HepG2 (cell line): ENCODE results near the gene SLAMF9. TPM values are rescaled to one million over a fixed set of nuclear protein-coding genes. Genes with fewer than 3 reads are reported as not detected.

Source experiments
- ATAC-seq: fragments of 200-7000 bp; cut with Tn5 transposase; 3 replicates; pipeline ENCODE4 v1.9.1; 2020; ENCODE audit warnings: mild to moderate bottlenecking, moderate library complexity
- BruUV-seq: library from RNA; stranded (reverse); fragments of 400-500 nt; replicated peaks from 2 replicates; lab custom pipeline; 2021; lab: Mats Ljungman, UMichigan
- CTCF ChIA-PET: fragments of 300-600 bp; formaldehyde crosslinking; extraction: SDS; loops from one replicate; lab custom pipeline; 2021; ENCODE audit warnings: low total read pairs, inconsistent platforms, low intra/inter-chr PET ratio; lab: Yijun Ruan, JAX
- POLR2A ChIA-PET: fragments of 350-600 bp; sonication (Branson Sonifier 250); formaldehyde crosslinking; loops from one replicate; lab custom pipeline; 2020; ENCODE audit warnings: antibody characterized with exemption, inconsistent platforms; lab: Yijun Ruan, JAX
- DNase-seq: peaks from one replicate; pipeline ENCODE4 v3.0.0-alpha.2; 2015; ENCODE audit warnings: low spot score
- FAIRE-seq: peaks from 3 replicates; lab custom pipeline; 2011; peaks lifted over from hg19 to GRCh38; lab: Jason Lieb, UNC
- H2AFZ ChIP-seq: one replicate; pipeline ENCODE4 v1.6.1; 2011; ENCODE audit warnings: low read length, inconsistent platforms
- H3K27ac ChIP-seq: fragments of 300-600 bp; 3 replicates; pipeline ENCODE4 v1.8.0; 2011; ENCODE audit warnings: mixed run types, mild to moderate bottlenecking, mixed read lengths, low read length, inconsistent platforms; ENCODE audit not compliant: insufficient read depth; ENCODE audit errors: extremely low read length
- H3K27me3 ChIP-seq, 2 experiments: fragments of 200-600 bp in 1 of 2; 2 replicates in 1 of 2; 3 replicates in 1 of 2; pipeline versions ENCODE4 v1.6.0 to v1.8.0; 2011; ENCODE audit warnings: low read length in 2 of 2, mild to moderate bottlenecking in 2 of 2, moderate library complexity in 2 of 2, inconsistent platforms in 1 of 2; ENCODE audit not compliant: insufficient read depth in 2 of 2, control insufficient read depth in 1 of 2
- H3K36me3 ChIP-seq, 2 experiments: fragments of 200-600 bp in 1 of 2; replicated peaks in 1 of 2; 2 replicates in 1 of 2; 3 replicates in 1 of 2; pipeline versions ENCODE4 v1.5.1 to v1.8.0; 2011; ENCODE audit warnings: low read length in 2 of 2, inconsistent platforms in 1 of 2; ENCODE audit not compliant: insufficient read depth in 2 of 2, control insufficient read depth in 1 of 2
- H3K4me1 ChIP-seq: 2 replicates; pipeline ENCODE4 v1.5.1; 2012; ENCODE audit warnings: low read length, inconsistent platforms; ENCODE audit not compliant: insufficient read depth
- H3K4me2 ChIP-seq: 2 replicates; pipeline ENCODE4 v1.6.0; 2011; ENCODE audit warnings: low read depth, low read length, inconsistent platforms
- H3K4me3 ChIP-seq, 3 experiments: fragments of 200-600 bp in 1 of 3; sonication (generic), shearing (Covaris generic) in 1 of 3; replicated peaks in 1 of 3; 2 replicates each; pipeline ENCODE4 v1.5.1; 2011 to 2016; ENCODE audit warnings: low read length in 3 of 3, inconsistent platforms in 2 of 3, low read depth in 2 of 3, mild to moderate bottlenecking in 2 of 3, control low read depth in 1 of 3, mixed read lengths in 1 of 3; ENCODE audit not compliant: insufficient read depth in 1 of 3
- H3K79me2 ChIP-seq: one replicate; pipeline ENCODE4 v1.6.1; 2011; ENCODE audit warnings: low read length, inconsistent platforms; ENCODE audit not compliant: insufficient read depth
- H3K9ac ChIP-seq: 2 replicates; pipeline ENCODE4 v1.6.0; 2011; ENCODE audit warnings: mild to moderate bottlenecking, low read depth, low read length, inconsistent platforms; ENCODE audit not compliant: insufficient read depth
- H3K9me3 ChIP-seq: 2 replicates; pipeline ENCODE4 v1.5.1; 2012; ENCODE audit warnings: mild to moderate bottlenecking, low read length
- H4K20me1 ChIP-seq: 2 replicates; pipeline ENCODE4 v1.6.0; 2011; ENCODE audit warnings: inconsistent platforms, mild to moderate bottlenecking, low read length, moderate library complexity; ENCODE audit not compliant: insufficient read depth
- CBX2 ChIP-seq, 2 experiments: fragments of 200-600 bp in 1 of 2; sonication (generic); formaldehyde crosslinking in 1 of 2; IDR thresholded peaks; 2 replicates each; pipeline versions ENCODE4 v1.7.0 to v1.8.1; 2018 to 2022; ENCODE audit warnings: low read depth in 2 of 2, low read length in 1 of 2, mild to moderate bottlenecking in 1 of 2, missing genetic modification reagents in 1 of 2
- CREM ChIP-seq, 2 experiments: sonication (generic) in 1 of 2; formaldehyde crosslinking in 1 of 2; IDR thresholded peaks; 2 replicates each; pipeline versions ENCODE4 v1.4.0 to v1.6.1; 2016 to 2020; ENCODE audit warnings: antibody characterized with exemption in 1 of 2, mild to moderate bottlenecking in 1 of 2, missing genetic modification reagents in 1 of 2
- IRX3 ChIP-seq: sonication (generic); formaldehyde crosslinking; IDR thresholded peaks from 2 replicates; pipeline ENCODE4 v1.8.1; 2023; ENCODE audit warnings: mild to moderate bottlenecking, low read depth, missing genetic modification reagents, borderline replicate concordance
- ZNF143 ChIP-seq: sonication (generic); formaldehyde crosslinking; IDR thresholded peaks from 2 replicates; pipeline ENCODE4 v1.4.0; 2020; ENCODE audit warnings: missing genetic modification reagents
- ZNF569 ChIP-seq: sonication (generic); formaldehyde crosslinking; IDR thresholded peaks from 2 replicates; pipeline ENCODE4 v1.5.0; 2020; ENCODE audit warnings: mild to moderate bottlenecking, missing genetic modification reagents, moderate library complexity, borderline replicate concordance
- ZNF883 ChIP-seq: sonication (generic); formaldehyde crosslinking; IDR thresholded peaks from 2 replicates; pipeline ENCODE4 v1.5.1; 2020; ENCODE audit warnings: mild to moderate bottlenecking, missing genetic modification reagents; ENCODE audit errors: not compliant biosample characterization
- WGBS: methylation state at CpG from one replicate; pipeline ENCODE4 v1.1.6; 2017; ENCODE audit warnings: low lambda C conversion rate; 5-methylcytosine and 5-hydroxymethylcytosine counted together
- in situ Hi-C: cut with HindIII; loops from 2 replicates; pipeline ENCODE4 v1.10.0; 2017; ENCODE audit warnings: low pct_unique_long_range_greater_than_20kb; ENCODE audit not compliant: extremely low pct_ligation_motif_present
- intact Hi-C: fragments of 100-400 bp; cut with micrococcal nuclease; formaldehyde crosslinking; loops from one replicate; pipeline ENCODE4 v1.10.0; 2022; ENCODE audit not compliant: unreplicated experiment
- polyA plus RNA-seq, 8 experiments: library from polyadenylated mRNA; depleted of rRNA in 3 of 8; stranded (reverse) in 7 of 8; unstranded in 1 of 8; fragments of >200 nt; fragmentation: Illumina TruSeq in 4 of 8; extraction: Trizol in 4 of 8; gene quantifications; 2 replicates each; pipeline versions ENCODE4 v1.2.1 to v1.2.3, GENCODE V29; 2011 to 2016; ENCODE audit warnings: low read depth in 4 of 8, missing spikeins in 1 of 8, mixed read lengths in 1 of 8; ENCODE audit not compliant: insufficient read depth in 1 of 8
- total RNA-seq, 5 experiments: library from RNA; depleted of rRNA; stranded (reverse); fragments of >200 nt; fragmentation: Illumina TruSeq; extraction: Trizol; gene quantifications; 2 replicates each; pipeline ENCODE4 v1.2.3, GENCODE V29; 2016; ENCODE audit warnings: low read depth in 1 of 5
- TF ChIP-seq, protein P1 (sequence below): sonication (generic); formaldehyde crosslinking; IDR thresholded peaks from 2 replicates; pipeline ENCODE4 v1.9.0; 2021; ENCODE audit warnings: missing genetic modification reagents, mild to moderate bottlenecking, borderline replicate concordance

SLAMF9 gene
- total and polyA plus RNA-seq, 2 of the 13 experiments (the other 11 are each of a cell fraction or from before 2014, with no cell fraction given) = 0.82 TPM; not detected in 1

DNA sequence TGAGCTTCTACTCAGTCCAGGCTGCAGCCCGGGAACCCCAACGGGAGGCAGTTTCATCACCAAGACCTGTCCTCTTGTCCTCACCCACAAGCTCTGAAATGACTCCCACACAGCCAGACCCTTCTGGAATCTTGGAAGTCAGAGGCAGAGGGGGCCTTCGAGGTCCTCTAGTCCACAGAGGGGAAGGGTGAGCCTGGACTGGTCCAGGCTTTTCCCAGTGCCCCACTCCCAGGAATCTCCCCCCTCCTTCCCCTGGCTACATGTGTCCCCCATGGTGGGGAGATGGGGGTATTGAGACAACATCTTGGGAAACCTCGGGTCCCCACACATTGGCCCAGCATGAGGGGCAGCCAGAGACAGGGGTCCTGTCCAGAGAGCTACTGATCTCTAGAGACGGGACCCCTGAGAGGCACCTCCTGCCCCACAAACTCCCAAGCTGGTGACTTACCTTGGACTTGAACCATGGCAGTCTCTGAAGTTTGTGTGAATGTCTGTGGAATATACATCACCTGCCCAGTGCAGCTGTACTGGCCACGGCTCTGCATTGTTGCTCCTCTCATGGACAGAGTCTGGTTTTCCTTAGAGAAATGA, 19.4 kb upstream of the SLAMF9 start:
- no TSS peak for BruUV-seq
- intact Hi-C loops = no loop called here
- no peaks in the 10 kb centered on the region for H3K9me3 ChIP-seq
- DNase-seq (no peak), FAIRE-seq (no peak), ATAC-seq (no peak)
- H3K36me3 ChIP-seq = no peaks in the 10 kb centered on the region
- no peak overlapping the region for H3K27ac ChIP-seq
- peaks cover 0 to 5% of the 10 kb centered on the region in 2 experiments; a peak in 2 of 5 replicates for H3K27me3 ChIP-seq
- POLR2A ChIA-PET = no interaction called here
- CTCF ChIA-PET = no interaction called here
- peaks cover 32% of the 10 kb centered on the region for H3K4me1 ChIP-seq
- no peak overlapping the region for H2AFZ ChIP-seq
- TF ChIP-seq CBX2 (IDR thresholded peaks at IDR 0.05; ENCODE audit: low read depth, low read length) (no peak), CBX2 (CRISPR knock-in tag; IDR thresholded peaks at IDR 0.05; ENCODE audit: low read depth) (no peak), ZNF569 (no peak), IRX3 (CRISPR knock-in tag) (no peak), CREM (IDR thresholded peaks at IDR 0.05) (no peak), CREM (CRISPR knock-in tag; IDR thresholded peaks at IDR 0.05) (no peak), ZNF143 (CRISPR knock-in tag) (no peak), ZNF883 (CRISPR knock-in tag) (no peak)
- TF ChIP-seq, protein P1, sequence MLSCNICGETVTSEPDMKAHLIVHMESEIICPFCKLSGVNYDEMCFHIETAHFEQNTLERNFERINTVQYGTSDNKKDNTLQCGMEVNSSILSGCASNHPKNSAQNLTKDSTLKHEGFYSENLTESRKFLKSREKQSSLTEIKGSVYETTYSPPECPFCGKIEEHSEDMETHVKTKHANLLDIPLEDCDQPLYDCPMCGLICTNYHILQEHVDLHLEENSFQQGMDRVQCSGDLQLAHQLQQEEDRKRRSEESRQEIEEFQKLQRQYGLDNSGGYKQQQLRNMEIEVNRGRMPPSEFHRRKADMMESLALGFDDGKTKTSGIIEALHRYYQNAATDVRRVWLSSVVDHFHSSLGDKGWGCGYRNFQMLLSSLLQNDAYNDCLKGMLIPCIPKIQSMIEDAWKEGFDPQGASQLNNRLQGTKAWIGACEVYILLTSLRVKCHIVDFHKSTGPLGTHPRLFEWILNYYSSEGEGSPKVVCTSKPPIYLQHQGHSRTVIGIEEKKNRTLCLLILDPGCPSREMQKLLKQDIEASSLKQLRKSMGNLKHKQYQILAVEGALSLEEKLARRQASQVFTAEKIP = no peak
- 92% methylated on average over 2 of the region's 6 CpGs for WGBS
- in situ Hi-C loops = no loop called here
- no peaks in the 10 kb centered on the region for H3K79me2 ChIP-seq
- H4K20me1 ChIP-seq = no peaks in the 10 kb centered on the region
- H3K4me3 ChIP-seq = no peak overlapping the region
- no peak overlapping the region for H3K4me2 ChIP-seq
- no peak overlapping the region for H3K9ac ChIP-seq
